Pons (tissue), 1 donor: Measurements from ENCODE around the gene CACNA2D2.

Experiments used
- DNase-seq: peaks from one replicate; pipeline ENCODE4 v3.0.0-alpha.2; 2016; ENCODE audit warnings: low spot score

Gene CACNA2D2

GRCh38 chr3:50464569-50464968, 38.9 kb downstream of the CACNA2D2 start:
- DNase-seq: peak; percentile 12

DNA sequence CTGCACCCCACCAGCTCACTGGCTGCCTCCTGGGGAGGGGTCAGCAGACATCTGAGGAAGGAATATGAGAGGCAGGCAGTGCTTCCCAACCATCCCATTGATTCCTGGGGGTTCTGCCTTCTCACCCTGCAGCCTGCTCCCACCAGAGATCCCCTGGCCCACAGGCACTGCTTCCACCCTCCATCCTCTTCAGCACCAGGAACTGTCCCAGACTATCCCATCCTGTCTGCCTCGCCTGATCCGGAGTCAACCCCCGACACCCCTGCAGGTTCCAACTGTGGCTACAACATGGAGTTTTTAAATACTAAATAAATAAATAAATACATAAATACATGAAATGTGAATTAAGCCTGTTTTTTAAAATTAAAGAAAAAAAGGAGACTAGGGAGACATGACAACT, 43.6 kb downstream of the CACNA2D2 start:
- DNase-seq: no peak

DNA sequence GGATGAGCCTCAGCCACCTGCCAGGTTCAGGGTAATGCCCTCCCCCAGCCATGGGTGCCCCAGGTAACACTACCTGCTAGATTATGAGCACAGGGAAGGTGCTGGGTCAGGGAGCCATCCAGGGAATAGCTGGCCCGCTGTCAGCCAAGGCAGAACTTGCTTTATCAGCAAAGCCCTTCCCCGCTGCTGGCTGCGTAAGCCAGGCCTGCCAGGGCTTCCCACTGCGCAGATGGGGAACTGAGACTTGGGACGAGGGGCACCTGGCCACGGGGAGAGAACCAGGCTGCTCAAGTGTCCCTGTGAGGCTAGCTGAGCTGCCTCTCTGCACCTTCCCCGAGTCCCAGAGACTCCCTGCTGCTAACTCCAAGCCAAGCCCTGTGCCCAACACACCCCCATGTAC, 45.4 kb downstream of the CACNA2D2 start:
- no peak for DNase-seq

DNA sequence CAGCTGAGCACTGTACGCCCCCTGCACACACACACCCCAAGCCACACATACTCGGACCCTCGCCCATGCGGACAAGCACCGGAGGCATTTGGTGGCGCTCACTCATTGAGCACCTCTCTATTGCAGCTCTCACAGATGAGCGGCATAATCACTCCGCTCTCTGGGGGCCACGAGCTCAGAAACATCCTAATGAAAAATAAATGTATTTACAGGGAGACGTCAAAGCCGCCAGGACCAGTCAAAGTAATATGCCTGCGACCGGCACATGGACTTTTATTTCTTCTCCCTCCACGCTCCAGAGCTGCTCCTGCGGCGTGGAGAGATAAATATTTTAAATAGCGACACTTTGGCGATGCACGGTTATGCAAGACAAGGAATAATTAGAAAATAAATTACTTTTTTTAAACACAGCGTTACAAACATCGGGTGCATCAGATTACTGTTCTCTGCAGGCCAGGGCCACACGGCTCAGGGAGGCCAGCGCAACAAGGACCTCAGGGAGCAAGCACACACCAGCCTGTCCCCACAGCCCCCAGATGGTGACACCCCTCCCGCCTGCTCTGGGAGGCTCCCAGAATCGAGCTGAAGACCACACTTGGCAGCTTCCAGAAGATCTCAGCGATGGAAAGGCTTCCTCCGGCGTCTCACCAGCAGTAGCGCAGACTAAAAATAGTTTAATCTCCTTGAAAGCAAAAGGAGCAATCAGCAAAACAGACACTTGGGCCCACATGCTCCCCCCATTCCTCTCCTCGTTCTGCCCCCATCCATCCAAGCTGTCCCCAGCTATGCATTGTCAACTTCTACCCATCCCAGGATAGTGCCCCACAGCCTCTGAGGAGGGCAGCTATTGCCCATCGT, 48.0 kb downstream of the CACNA2D2 start:
- no peak for DNase-seq

GRCh38 chr3:50454481-50455070, 48.9 kb downstream of the CACNA2D2 start:
- DNase-seq: no peak

GRCh38 chr3:50453907-50454306, 49.5 kb downstream of the CACNA2D2 start:
- DNase-seq: no peak

DNA sequence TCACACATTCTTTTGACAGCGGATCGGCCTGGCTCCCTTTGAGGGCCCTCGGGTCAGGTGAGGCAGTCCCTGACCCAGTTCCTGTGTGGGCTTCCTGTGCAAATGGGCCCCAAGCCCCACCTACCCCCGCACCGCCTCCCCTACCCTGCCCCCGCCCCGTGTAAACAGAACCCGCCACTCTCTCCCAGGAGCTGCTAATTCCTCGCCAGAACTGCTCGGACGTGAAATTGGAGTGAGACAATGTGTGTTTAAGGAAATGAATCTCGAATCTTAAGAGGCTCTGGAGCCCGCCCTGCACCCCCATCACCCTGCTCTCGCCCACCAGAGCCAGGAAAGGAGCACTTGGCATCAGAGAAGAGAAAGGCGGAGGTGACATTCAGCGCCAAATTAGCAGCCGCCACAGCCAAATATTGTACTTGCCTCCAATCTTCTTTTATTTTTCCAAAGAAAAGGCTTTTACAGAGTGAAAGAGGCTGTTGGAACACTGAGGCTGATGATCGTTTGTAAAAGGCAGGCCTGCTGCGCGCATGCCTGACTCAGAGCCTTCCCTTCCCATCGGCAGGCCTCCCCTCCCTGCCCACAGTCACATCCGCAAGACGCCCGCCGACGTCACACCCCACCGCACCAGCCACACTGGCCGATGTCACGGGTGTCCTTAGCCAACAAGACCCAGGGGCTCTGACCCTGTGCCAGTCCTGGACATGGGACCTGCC, 53.1 kb downstream of the CACNA2D2 start:
- peak; percentile 28 for DNase-seq

DNA sequence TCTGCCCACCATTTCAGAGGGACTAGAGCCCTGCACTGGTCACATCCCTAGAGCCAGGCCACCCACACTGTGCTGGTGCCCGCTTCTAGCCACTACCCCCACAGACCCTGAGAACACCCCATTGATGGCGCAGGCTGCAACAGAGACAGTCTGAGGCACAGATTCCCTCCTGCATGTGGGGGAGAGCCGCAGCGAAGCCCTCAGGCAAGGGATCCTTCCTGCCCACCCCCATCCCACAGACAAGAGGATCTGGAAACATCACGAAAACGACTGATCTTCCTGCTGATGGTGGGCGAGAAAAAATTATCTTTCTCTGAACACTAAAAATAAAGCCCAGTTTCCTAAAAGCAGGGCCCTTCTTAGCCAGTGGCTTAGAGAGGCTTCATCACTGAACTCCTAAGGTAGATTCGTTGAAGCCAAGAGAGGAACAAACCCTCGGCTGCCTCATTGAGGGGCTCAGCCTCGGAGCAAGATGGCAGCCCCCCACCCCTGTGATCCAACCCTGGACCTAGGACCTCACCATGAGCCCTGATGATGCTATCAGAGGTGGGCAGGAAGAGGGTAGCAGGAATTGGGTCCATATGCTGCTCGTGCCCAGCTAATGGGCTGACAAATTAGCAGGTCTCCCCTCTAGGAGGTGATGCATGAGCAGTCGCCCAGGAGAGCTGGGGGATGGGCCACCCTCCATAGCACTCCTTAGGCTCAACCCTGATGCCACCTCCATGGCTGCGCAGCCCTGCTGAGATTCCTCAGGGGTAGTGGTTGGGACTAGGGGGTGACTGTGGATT, 54.5 kb downstream of the CACNA2D2 start:
- no peak for DNase-seq

GRCh38 chr3:50447290-50447840, 56.1 kb downstream of the CACNA2D2 start:
- no peak for DNase-seq

DNA sequence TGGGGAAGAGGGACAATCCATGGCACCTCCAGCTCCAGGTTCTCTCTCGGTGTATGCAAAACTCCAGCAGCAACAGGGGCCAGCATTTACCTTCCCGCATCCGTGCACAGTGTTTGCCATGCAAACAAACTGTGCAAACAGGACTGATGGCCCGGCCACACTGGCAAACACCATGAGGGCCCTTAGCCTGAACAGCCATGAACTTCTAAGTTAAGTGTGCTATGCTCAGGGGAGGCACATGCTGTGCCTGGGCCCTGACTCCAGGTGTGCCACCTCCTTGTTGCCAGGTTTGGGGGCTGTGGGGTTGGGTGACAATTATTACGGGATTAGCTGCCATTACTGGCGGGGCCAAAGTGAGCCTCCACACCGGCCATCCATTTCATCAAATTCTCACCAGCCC, 57.5 kb downstream of the CACNA2D2 start:
- no peak for DNase-seq

DNA sequence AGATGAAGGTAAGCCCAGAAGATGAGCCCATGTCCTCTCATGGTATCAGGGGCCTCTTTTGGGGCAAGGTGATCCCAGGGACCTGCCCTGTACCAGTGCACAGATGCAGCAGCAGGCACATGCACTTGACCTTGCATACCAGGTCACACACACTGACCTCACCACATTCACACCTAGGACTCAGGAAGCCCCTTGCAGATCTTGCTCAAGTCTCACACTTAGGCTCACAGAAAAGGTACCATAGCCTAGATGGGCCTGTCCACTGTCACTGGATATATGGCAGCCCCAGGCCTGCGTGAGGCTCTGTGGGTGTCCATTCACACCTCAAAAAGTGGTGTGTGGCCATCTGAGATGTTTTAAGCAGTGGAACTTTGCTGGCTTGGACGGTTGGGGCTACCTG, 58.7 kb downstream of the CACNA2D2 start:
- no peak for DNase-seq

GRCh38 chr3:50444213-50444612, 59.2 kb downstream of the CACNA2D2 start:
- DNase-seq: no peak

DNA sequence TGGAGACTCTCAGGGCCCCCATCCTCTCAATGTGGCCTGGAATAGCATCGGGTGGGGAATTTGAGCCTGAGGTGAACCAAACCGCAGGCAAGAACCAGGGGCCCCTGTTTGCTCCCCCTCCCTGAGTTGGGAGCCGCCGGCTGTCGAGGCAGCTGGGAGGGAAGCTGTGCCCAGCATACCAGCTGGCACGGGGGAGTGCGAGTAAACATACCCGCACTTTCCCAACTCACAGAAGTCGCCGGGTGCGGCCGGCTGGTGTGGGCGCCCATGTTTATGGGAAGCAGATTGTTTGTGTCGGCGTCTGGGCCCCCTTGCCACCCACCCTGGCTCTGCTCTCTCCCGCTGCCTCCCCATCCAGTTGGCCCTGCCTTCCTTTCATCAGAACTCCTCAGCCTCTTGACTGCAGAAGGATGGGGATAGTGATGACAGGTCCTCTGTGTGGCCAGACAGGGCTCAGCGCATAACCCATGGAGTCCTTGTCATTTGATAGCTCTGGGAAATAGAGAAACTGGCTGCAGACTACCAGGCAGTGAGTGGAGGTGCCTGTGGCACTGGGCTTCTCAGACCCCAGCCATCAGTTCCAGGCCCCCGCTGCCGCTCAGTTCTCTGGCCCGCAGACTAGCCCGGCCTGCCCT, 60.4 kb downstream of the CACNA2D2 start:
- no peak for DNase-seq

DNA sequence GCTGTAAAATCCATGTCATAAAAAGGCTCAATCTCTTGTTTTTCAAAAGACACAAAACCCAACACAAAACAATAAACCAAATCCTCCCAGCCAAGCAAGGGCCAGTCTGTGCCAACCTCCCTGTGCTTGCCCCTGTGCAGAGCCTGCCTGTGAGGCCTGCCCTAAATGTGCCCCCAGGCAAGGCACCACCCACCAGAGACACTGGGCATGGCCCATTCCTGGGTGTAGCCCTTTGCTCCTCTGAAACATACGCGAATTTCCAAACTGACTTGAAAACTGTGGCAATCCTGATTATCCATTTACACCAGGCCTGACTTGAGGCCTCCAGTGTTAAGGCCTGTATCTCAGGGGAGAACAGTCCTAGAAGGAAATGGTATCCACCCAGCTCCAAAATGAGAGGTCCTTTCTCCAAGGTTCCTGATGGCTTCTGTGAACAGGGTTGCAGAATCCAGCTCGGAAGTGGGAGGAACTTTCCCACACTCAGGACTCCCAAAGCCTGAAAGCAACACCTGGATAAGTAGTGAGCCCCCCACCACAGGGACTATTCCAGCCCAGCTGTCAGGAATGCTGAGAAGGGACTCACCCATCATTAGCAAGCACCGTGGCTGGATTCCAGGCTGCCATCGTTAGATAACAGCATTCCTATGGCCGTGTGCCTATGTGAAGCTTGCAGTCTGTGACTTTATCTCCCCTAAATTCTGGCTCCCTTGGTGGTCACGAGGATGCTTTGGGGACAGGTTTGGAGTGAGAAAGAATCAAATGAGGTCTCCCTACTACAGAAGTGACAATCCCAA, 61.8 kb downstream of the CACNA2D2 start:
- DNase-seq: no peak

DNA sequence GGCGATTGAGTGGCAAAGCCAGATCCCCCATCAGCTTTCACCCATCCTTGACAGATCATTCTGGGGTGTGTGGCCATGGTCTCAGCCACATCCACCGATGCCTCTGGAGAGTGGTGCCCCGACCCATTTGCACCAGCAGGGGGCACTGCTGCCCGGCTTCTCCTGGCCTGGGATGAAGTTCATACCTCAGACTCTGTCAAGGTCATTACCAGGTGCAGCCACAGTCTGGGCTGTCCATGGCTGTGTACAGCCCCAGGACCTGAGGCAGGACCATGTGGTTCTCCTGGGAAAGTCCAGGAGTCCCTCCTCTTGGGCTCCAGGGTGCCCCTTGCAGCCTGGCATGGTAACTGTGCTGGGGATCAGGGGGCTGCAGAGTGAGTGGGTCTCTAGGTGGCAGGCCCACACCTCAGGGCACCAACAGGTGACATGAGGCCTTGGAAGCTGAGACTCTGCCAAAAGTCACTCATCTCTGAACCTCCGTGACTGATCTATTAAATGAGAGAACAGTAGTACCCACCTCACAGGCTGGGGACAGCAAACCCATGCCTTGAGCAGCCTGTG, 67.2 kb downstream of the CACNA2D2 start:
- DNase-seq: peak; percentile 17

DNA sequence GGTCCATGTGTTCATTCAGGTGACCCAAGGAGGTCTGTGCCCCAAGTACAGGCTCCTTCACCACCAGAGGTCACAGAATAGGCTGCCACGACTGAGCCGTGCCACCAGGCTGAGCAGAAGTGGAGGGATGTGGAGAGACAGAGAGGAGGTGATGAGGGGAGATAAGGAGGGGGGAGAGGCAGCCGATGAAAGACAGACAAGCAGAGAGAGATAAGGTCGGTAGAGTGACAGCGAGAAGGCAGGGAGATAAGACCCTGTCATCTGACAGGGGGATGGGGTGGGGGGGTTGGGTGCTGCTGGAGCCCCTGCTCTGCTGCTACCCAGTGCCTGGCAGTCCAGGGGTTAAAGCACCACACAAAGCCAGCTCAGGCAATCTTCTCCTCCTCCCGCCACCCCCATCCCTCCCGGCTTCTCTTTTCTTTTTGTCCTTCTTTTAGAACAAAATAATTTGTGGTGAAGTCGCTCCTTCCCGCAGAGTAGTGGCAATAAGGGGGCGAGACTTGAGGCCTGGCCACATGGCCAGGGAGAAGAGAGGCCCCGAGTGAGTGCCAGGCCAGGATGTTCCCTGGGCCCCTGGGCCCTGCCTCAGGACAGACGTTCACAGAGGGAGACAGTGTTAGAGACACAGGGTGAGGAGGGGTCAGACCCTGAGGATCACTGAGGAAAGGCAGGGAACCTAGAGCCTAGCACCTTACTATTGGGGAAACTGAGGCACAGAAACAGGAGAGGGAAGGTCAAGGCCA, 67.9 kb downstream of the CACNA2D2 start:
- no peak for DNase-seq

DNA sequence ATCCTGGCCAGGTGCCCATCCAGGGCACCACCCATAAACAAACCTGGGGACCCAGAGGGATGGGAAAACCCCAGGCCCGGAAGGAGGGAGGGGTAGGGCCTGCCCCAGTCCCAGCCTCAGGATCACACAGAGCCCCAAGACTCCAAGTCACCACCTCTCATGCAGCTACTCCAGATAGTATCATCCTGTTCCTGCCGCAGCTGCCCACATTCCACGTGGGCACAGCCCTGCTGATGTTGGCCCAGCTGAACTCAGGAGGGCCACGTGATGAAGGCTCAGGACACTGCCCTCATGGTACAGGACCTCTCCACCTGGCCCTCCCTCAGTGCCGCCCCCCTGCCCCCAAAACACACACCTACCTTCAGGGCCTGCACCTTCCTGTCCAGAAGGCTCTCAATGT, 69.5 kb downstream of the CACNA2D2 start:
- no peak for DNase-seq

DNA sequence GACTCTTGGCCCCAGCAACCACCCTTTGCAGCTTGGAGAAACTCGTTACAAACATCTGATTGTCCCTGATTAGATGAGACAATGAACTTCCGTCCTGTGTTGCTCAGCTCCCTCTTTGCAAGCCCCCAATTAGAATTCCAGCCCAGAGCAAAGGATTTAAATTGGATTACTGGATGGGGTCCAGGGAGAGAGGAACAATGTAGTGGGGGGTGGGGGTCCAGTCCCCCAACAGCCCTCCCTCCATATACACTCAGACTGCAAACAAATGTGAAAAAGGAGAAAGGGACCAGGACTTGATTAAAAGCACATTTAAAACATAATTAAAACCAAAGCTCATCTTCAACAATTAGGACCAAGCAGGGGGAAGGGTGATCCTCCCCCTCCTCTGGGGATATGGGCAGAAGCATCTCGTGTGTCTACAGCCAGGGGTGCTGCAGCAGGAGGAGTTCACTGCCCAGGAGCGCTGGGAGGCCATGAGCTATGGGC, 72.4 kb downstream of the CACNA2D2 start:
- DNase-seq: peak; percentile 54

- DNase-seq: no peak
Observed at GRCh38 chr3:50430191-50430590, 73.2 kb downstream of the CACNA2D2 start.
